Coronary artery (tissue), 2 donors: ENCODE measurements around the gene RTL9.

Experiments used
- DNase-seq: peaks from one replicate; pipeline ENCODE4 v3.0.0-alpha.2; 2017; ENCODE audit warnings: low spot score
- H3K27ac ChIP-seq, 2 donors: fragments of 200-600 bp; sonication (generic); one replicate each; pipeline ENCODE4 v1.5.1; 2016 to 2019
- H3K4me3 ChIP-seq: fragments of 200-600 bp; sonication (generic); 2 replicates; pipeline ENCODE4 v1.5.1; 2016; ENCODE audit warnings: mild to moderate bottlenecking, moderate library complexity
- TF ChIP-seq, protein P1 (sequence below): fragments of 200-600 bp; sonication (generic); IDR thresholded peaks from one replicate; pipeline ENCODE4 v1.5.1; 2019; ENCODE audit warnings: antibody characterized with exemption

Gene RTL9

DNA sequence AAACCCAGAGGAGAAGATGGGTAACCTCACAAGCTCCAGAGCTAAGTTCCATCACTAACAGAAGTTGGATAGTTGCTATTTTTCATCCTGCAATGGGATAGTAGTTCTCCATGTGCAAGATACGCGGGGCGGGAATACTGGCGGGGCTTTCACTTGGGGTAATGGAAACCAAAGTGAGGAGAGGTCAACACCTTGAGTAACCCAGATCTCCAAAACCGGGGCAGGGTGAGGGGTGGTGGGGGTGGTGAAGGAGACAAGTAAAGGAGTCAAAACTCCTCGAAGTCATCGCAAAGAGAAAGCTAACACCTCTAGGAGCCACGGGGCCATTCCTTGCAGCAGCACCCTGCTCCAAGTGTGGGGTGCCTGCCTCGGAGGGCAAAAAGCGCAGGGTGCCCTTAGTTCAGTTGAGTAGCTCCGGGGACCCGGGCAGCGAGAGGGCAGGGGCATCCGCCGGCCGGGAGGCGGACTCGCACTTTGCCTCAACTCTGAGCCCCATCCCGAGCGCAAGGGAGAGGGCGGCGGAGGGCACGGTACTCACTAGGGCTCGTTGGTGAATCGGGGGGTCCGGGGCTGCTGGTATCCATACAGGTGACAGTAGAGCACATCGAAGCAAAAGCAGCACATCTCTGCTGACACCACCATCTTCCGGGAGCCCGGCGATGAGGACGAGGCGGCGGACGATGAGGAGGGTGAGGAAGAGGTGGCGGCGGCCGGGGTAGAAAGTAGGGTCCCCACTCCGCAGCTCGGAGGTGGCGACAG is 41.4 kb upstream of the RTL9 start:
- Histone ChIP-seq H3K27ac (peak overlapping the region; percentile 55 to 88), H3K4me3 (peak overlapping the region; percentile 84)
- no peak for DNase-seq
- TF ChIP-seq, protein P1, sequence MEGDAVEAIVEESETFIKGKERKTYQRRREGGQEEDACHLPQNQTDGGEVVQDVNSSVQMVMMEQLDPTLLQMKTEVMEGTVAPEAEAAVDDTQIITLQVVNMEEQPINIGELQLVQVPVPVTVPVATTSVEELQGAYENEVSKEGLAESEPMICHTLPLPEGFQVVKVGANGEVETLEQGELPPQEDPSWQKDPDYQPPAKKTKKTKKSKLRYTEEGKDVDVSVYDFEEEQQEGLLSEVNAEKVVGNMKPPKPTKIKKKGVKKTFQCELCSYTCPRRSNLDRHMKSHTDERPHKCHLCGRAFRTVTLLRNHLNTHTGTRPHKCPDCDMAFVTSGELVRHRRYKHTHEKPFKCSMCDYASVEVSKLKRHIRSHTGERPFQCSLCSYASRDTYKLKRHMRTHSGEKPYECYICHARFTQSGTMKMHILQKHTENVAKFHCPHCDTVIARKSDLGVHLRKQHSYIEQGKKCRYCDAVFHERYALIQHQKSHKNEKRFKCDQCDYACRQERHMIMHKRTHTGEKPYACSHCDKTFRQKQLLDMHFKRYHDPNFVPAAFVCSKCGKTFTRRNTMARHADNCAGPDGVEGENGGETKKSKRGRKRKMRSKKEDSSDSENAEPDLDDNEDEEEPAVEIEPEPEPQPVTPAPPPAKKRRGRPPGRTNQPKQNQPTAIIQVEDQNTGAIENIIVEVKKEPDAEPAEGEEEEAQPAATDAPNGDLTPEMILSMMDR: no peak

DNA sequence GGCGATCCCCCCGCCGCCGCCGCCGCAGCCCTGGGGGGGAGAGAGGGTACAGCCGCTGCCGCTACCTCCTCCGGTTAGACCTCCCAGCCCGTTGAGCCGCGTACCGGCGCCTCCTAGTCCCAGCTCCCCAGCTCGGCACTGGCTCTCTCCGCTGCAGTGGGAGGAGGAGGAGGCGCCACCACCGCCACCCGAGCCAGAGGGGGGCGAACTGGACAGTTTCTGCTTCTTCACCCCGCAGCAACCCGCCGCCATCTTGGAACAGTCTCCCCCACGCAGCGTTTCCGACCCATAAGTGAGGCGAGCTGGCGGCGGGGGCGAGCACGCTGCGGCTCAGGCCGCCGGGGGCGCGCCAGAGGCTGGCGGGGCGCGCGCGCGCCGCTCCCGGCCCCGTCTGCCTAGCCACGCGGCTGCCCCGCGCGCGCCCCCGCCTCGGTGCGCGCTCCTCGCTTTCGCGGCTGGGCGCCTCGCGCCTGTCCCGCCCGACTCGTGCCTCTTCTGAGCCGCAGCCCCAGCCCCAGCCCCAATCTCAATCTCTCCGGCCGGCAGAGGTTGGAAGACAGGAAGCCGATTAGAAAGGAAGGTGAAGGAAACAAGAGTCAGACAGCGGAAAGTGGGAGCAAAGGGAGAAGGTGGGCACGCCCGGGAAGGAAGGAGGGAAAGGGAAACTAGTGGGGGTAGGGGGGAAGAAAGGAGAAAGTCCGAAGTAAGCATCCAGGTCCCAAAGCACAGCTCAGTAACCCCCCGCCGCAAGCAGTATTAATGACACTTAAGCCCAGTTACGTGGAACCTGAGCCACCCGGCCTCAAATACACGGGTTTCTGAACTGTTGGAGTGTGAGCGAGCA is 40.6 kb upstream of the RTL9 start, which contains the start of gene AMMECR1:
AMMECR1 (minus strand) TSS at position 266 of the 844 bp plus-strand sequence; CDS start at position 252, 14 bp downstream.
- Histone ChIP-seq H3K4me3 (peak within 1 kb of the TSS; percentile 84), H3K27ac (peak within 1 kb of the TSS; percentile 55 to 88)
- peak; percentile 81 for DNase-seq
- TF ChIP-seq, protein P1: no peak

DNA sequence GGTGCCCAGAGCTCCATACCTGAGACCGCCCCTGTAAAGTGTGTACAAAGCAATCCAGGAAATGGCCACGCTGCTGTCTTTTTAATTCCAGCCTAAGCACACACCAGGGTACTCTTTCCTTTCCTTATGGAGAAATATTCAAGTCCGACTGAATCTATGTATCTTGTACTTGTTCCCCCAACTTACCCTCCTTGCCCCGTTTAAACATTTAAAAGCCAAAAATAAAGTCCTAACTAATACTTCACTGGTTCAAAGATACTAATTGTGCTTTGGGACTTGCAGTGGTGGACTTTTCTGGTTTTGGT is 40.0 kb upstream of the RTL9 start:
- peak overlapping the region in 1 of 2 donors; percentile 88 for H3K27ac ChIP-seq
- TF ChIP-seq, protein P1: no peak
- no peak for DNase-seq
- peak overlapping the region; percentile 84 for H3K4me3 ChIP-seq

DNA sequence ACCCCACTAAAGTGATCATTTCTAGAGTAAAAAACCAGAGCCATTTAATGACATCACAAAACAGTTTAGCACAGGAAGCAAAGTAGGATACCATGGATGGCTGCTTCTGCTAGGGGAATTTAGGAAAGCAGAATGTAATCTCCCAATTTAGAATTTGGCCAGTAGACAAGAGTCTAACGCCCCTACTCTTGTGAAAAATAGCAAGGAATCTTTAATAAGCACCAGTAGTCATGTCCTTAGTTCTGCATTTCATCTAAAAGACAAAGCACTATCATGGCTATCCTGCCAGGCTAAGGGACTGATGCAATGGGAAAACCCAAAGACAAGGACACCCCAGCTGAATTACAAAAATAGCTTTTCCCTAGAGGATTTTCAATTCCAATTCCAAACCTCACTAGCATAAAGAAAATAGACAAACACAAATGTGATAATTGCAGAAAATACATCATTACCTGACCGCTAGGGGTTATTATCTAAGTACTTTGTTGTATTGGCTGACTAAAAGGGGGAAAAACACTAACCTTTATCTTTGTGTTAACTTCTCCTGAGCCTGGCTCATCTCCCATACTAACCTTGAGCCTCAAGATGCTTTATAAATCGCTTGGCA is 38.2 kb upstream of the RTL9 start:
- TF ChIP-seq, protein P1: no peak
- H3K4me3 ChIP-seq: no peak overlapping the region
- H3K27ac ChIP-seq: no peak overlapping the region
- no peak for DNase-seq

DNA sequence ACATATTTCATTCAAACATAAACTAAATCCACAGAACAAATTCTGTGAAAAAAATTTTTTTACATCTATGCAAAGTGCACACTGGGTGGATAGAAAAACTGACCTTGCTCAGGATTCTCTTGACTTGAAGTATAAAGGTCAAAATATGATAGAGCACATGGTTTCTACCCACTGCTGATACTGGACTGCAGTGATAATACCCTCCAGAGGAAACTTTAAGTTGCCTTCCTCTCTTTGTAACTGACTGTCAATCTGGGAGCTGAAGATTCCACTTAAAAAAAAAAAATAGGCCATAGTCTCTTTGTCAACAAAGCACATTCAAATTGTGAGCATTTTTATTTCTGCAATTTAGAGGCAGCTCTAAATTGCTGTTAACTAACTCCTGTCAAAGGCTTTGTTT is 37.6 kb upstream of the RTL9 start:
- Histone ChIP-seq H3K27ac (no peak overlapping the region), H3K4me3 (no peak overlapping the region)
- no peak for DNase-seq
- TF ChIP-seq, protein P1: no peak

DNA sequence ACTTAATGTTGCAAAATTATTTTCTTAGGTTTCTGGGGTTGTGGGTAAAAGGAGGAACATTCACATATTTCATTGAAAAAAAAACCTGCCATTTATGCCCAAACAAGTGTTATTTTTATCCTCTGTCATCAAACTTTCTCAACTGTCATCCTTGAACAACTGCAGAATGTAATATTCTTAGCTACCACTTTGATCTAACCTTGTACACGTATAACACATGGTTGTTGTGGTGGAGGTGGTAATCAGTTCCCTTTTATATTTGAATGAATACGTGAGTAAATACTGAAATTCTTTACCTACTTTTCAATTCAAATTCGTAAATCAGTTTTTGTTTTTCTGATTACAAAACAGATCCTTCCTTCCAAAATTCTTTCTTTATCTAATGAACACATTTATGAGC is 37.0 kb upstream of the RTL9 start:
- TF ChIP-seq, protein P1: no peak
- DNase-seq: no peak
- H3K4me3 ChIP-seq: no peak overlapping the region
- no peak overlapping the region for H3K27ac ChIP-seq
